Stimulated activated CD4-positive, alpha-beta T cell treated with anti-CD3 and anti-CD28 coated beads, TNF-alpha, amount 100 ng/mL, for 48 hours (primary cell): ENCODE measurements around the gene HRCT1.
A peak's percentile ranks its signal among the peaks of the same experiment; 100 is the strongest.
"Not testable (repeated sequence)": the region's sequence is repeated elsewhere in the genome, so short reads cannot be mapped to it uniquely, and the experiment has no call there.

Experiments used
- DNase-seq, 3 donors: peaks; one replicate each; pipeline ENCODE4 v3.0.0-alpha.2; 2020; ENCODE audit warnings: low read depth in 3 of 3

The HRCT1 gene

DNA sequence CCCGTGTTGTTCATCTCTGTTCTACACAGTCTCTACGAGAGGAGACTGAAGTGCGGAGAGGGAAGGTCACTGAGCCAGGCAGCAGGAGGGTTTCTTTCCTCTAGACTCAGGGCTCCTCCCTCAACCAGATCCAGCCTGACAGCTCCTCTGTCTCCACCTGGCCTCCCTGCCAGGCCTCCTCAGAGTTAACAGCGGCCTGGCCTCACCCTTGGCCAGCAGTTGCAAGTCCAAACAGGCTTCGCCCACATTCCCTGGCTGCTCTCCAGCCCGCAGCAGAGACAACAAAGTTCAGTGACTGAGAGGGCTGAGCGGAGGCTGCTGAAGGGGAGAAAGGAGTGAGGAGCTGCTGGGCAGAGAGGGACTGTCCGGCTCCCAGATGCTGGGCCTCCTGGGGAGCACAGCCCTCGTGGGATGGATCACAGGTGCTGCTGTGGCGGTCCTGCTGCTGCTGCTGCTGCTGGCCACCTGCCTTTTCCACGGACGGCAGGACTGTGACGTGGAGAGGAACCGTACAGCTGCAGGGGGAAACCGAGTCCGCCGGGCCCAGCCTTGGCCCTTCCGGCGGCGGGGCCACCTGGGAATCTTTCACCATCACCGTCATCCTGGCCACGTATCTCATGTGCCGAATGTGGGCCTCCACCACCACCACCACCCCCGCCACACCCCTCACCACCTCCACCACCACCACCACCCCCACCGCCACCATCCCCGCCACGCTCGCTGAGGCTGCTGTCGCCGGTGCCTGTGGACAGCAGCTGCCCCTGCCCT is at the start of gene HRCT1:
Gene HRCT1, plus strand, starts transcription at position 291 of the 768 bp plus-strand sequence. Its CDS starts 86 bp downstream, at position 377.
- no peak for DNase-seq

GRCh38 chr9:35856206-35856605 is 49.8 kb upstream of the HRCT1 start:
- no peak for DNase-seq

GRCh38 chr9:35856882-35857281 is 49.1 kb upstream of the HRCT1 start:
- DNase-seq, result no peak

DNA sequence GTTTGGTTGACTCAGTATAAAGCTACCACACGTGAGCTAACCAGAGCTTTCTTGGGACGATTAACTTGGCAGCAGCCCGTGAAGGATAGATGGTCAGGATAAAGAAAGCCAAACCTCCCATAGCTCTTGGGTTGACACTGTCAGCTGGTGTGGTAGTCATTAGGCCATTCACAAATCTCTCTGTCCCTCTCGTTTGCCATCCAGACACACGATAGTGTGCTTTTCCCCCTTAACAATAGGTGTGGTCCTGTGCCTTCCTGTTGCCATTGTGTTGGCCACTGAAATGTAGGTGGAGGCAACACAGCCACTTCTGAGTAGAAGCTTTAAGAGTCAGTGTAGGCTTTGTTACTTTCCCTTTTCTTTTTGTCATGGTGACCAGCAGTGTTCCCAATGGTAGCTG is 47.5 kb upstream of the HRCT1 start:
- no peak for DNase-seq

DNA sequence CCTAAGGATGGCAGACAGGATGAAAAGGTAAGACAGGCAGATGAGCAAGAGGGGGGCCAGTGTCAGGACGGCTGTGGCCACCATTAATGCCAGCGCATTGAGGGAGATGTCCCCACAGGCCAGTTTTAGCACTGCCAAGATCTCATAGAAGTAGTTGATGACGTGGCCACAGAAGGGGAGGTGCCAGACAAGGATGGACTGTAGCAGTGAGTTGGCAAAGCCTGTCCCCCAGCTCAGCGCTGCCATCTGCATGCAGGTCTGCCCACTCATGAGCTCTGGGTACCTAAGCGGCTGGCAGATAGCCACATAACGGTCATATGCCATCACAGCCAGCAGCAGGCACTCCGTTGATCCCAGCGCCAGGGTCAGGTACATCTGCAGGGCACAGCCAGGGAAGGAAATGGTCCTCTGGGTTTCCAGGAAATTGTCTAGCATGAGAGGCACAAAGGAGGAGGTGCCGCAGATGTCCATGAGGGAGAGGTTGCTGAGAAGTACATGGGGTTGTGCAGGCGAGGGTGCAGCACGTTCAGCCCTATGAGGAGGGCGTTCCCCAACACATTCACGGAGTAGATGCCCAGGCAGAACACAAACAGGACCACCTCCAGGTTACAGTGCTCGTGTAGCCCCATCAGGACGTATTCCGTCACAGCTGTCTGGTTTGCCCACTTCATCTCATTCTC is 46.6 kb upstream of the HRCT1 start:
- no peak for DNase-seq

GRCh38 chr9:35859990-35860339 is 46.0 kb upstream of the HRCT1 start:
- no peak for DNase-seq

DNA sequence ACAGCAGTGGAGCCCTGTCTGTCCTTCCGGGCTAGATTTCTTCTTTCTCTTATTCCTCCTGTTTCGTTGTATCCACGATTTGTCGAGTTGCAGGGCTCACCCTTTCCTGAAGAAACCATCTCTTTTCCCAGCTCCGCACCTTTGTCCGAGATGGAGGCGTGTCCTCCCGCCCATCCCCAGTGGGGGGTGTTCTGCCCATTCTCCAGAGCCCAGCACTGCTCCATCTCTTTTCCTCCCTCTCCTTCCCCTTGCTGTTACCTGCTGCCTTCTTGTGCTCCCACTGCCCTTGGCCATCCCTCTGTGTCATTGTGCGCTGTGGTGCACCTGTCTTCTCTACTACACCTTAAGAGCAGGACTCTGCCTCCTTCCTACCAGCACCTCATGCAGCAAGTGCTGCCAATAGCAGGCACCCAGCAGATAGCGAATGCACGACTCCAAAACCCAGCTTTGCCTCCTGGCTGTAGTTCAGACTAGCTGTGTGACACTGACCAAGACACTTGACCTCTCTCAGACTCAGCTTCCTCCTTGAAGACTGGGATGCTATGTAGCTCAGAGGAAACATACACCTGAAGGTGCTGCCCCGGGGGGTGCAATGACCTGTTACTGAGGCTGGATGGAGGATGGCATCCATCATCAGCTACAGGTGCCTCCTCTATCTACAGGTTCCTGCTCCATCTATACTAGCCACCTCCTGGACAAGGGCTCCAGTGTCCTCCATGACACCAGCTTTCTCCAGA is 44.7 kb upstream of the HRCT1 start:
- DNase-seq, result no peak

- no peak for DNase-seq
Measured at GRCh38 chr9:35862328-35862727, 43.7 kb upstream of the HRCT1 start.

DNA sequence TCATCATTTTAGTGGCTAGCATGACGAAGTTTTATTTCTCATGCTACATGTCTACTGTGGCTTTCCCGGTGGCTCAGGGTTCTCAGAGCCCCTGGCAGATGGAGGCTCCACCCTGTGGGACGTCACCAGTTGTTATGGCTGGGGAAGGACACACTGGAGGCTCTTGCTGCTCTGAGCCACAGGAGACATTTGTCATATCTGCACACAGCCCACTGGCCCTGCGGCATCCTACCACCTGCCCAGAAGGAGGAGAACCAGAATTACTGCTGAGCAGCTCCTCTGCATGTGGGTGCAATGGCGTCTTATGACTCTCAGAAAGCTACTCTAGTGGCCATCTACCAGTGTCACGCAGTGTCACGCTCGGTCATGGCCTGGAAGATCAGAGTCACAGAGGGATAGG is 42.4 kb upstream of the HRCT1 start:
- no peak for DNase-seq

DNA sequence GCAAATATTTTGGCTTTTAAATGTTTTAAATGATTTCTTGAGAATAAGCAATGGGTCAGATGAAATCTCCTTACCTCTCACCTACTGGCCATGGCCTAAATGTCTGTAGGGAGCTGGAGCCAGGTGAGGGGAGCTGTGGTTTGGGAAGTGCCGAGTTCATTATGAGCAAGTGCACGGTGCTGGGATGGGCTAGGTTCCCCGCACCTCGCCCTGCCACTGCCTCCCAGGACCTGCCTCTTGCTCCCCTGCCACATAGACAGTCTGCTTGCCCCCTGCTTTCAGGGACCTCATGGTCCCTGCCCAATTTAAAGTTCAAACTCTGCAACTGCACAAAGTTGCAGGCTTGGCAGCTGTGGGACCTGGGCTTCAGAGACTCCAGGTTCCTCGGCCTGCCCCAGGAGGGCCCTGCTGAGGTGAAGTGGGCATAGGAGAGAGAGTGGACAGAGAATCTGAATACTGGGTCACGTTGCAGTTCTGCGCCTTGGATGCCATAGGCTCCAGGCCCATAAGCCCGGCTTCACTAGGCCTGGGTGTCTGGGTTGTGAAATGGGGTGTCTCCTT is 41.2 kb upstream of the HRCT1 start:
- DNase-seq, result no peak

GRCh38 chr9:35867538-35867937 is 38.5 kb upstream of the HRCT1 start:
- no peak for DNase-seq

DNA sequence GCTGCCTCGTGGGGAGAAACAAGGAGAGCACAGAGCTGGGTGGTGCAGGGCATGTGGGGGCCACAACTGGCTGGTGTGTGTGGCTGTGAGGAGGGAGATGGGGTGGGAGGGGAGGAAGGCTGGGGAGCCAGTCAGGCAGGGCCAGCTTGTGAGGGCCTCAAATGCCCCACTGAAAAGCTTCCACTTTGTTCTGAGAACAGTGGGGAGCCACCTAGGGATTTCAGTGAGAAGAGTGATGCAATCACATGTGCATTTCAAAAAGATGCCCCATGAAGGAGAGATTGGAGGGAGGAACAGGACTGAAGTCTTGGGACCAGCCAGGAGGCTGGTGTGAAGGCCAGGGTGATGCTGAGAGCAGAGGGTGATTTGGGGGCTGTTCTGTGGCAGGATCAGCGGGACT is 37.1 kb upstream of the HRCT1 start:
- DNase-seq, result no peak

DNA sequence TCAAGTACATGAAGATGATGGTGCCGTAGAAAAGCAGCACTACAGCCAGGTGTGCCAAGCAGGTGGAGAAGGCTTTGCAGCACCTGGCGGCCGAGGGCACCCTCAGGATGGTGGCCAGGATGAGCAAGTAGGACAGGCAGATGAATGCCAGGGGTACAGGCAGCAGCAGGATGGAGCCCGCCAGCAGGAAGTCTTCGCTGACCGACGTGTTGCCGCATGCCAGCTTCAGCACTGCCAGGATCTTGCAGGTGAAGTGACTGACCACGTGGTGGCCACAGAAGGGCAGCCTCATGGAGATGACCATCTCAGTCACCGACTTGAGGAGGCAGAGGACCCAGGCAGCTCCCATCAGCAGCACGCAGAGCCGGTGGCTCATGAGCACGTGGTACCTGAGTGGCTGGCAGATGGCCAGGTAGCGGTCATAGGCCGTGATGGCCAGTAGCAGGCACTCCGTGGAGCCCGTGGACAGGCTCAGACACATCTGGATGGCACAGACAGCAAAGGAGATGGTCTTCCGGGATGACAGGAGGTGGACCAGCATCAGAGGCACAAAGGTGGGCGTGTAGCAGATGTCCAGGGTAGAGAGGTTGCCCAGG is 36.3 kb upstream of the HRCT1 start:
- DNase-seq, result no peak

- DNase-seq, result no peak
Measured at GRCh38 chr9:35870351-35870923, 35.6 kb upstream of the HRCT1 start, which contains the start of gene OR13J1. TSS of gene OR13J1 (minus strand) at chr9:35870401. CDS start at chr9:35870401, 0 bp downstream.

- no peak for DNase-seq
Measured at GRCh38 chr9:35871545-35871944, 34.5 kb upstream of the HRCT1 start.

DNA sequence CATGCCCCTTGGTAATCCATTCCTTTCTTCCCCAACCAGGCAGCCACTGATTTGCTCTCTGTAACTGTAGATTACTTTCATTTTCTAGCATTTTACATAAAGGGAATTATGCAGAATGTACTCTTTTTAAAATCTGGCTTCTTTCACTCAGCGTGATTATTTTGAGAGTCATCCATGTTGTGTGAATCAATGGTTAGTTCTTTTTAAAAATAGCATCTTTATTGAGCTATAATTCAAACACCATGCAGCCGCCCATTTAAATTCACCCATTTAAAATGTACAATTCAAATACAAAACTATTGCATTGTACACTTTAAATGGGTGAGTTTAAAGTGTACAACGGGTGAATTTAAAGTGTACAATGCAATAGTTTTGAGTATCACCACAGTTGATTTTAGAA is 33.5 kb upstream of the HRCT1 start:
- no peak for DNase-seq

DNA sequence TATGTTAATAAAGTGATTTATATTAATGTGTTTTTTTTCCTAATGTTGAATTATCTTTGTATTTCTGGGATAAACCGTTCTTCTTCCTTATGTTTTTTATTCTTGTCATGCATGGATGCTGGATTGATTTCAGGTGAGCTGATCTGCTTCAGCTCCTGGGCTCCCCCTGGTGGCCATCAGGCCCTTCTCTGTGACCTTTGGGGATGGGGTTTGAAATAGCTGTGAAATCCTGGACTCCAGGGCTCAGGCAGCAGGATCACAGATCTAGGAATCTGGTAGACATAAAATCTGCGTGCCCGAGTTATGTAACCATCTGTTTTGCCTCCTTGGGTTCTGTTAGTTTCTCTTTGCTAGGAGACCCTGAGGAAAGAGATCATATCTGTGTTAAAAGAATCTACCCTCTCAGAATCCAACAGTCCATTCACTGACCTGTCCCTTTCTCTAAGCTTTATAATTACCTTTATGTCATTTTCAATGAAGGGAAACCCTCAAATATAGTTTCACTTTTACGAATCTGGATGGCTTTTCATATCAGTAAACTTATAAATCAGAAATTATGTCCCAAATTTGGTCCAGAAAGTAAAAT is 23.6 kb upstream of the HRCT1 start:
- peak; percentile 59 to 78 (median 71) for DNase-seq

GRCh38 chr9:35882996-35883395 is 23.0 kb upstream of the HRCT1 start:
- no peak for DNase-seq

DNA sequence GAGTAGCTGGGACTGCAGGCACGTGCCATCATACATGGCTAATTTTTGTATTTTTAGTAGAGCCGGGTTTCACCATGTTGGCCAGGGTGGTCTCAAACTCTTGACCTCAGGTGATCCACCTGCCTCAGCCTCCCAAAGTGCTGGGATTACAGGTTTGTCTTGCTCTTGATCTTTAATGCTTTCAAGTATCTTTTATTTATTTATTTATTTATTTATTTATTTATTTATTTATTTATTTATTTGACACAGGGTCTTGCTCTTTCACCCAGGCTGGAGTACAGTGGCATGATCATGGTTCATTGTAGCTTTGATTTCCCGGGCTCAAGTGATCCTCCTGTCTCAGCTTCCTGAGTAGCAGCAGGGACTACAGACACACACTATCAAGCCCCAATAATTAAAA is 21.1 kb upstream of the HRCT1 start:
- not testable (repeated sequence) for DNase-seq

DNA sequence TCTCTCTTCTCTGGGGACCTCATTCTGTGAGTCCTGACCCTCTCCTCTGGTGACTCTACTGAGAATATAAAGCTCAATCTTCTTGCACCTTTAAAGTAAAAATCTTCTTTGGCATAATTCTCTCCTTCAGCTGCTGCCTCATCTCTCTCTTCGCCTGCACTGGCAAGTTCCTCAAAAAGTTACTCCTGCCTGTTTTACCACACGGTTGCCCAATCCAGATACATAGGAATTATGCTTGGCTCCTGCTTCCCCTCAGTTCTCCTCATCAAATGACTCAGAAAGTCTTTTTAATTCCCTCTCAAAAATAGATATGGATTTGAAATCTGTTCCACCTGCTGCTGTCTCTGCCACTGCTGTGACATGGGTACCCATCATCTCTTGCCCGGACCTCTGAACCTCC is 14.4 kb upstream of the HRCT1 start:
- no peak for DNase-seq

GRCh38 chr9:35892051-35892450 is 14.0 kb upstream of the HRCT1 start:
- no peak for DNase-seq
